OCI-LY3 (cell line): ENCODE data around the gene NPC1.
A peak's percentile ranks its signal among the peaks of the same experiment; 100 is the strongest.

Source experiments
- H2AFZ ChIP-seq: fragments of 200-600, 300-600 bp; shearing (Covaris generic); 2 replicates; pipeline ENCODE4 v1.6.0; 2014; ENCODE audit warnings: antibody characterized with exemption, low read depth, low read length
- H3K27ac ChIP-seq: fragments of 200-600, 300-600 bp; sonication (generic); 2 replicates; pipeline ENCODE4 v1.5.1; 2014; ENCODE audit warnings: mild to moderate bottlenecking, low read length, moderate library complexity, mixed read lengths
- H3K27me3 ChIP-seq: fragments of 200-600, 300-600 bp; sonication (generic); 2 replicates; pipeline ENCODE4 v1.6.1; 2014; ENCODE audit warnings: low read depth, low read length, mixed read lengths
- H3K36me3 ChIP-seq: fragments of 200-600, 300-600 bp; sonication (generic); replicated peaks from 2 replicates; pipeline ENCODE3; 2014; ENCODE audit warnings: low read depth, low read length, mixed read lengths
- H3K4me1 ChIP-seq: fragments of 300-600, 200-600 bp; sonication (generic); 2 replicates; pipeline ENCODE4 v1.6.1; 2014; ENCODE audit warnings: low read length, mixed read lengths
- H3K4me2 ChIP-seq: fragments of 200-600, 300-600 bp; sonication (generic); 2 replicates; pipeline ENCODE4 v1.6.1; 2014; ENCODE audit warnings: low read length, mixed read lengths
- H3K4me3 ChIP-seq: fragments of 300-600, 200-600 bp; sonication (generic); 2 replicates; pipeline ENCODE4 v1.5.1; 2014; ENCODE audit warnings: antibody characterized with exemption, mild to moderate bottlenecking, low read length, moderate library complexity
- H3K79me2 ChIP-seq: fragments of 300-600, 200-600 bp; shearing (Covaris generic); 2 replicates; pipeline ENCODE4 v1.6.1; 2014; ENCODE audit warnings: mild to moderate bottlenecking, low read length, mixed read lengths
- H3K9ac ChIP-seq: fragments of 300-600, 200-600 bp; shearing (Covaris generic); 2 replicates; pipeline ENCODE4 v1.6.0; 2014; ENCODE audit warnings: mild to moderate bottlenecking, low read length, moderate library complexity
- H3K9me3 ChIP-seq: fragments of 200-600, 300-600 bp; shearing (Covaris generic); 2 replicates; pipeline ENCODE4 v1.6.1; 2014; ENCODE audit warnings: low read length, mixed read lengths; ENCODE audit not compliant: insufficient read depth
- H4K20me1 ChIP-seq: fragments of 200-600, 300-600 bp; sonication (generic); 2 replicates; pipeline ENCODE4 v1.6.1; 2016; ENCODE audit warnings: low read length, mixed read lengths; ENCODE audit not compliant: insufficient read depth
- CTCF ChIP-seq: fragments of 200-600, 300-600 bp; sonication (generic); IDR thresholded peaks from 2 replicates; pipeline ENCODE4 v1.5.1; 2014; ENCODE audit warnings: antibody characterized with exemption, low read length, low read depth
- EZH2phosphoT487 ChIP-seq: fragments of 200-600 bp; shearing (Covaris generic); IDR thresholded peaks from 2 replicates; pipeline ENCODE4 v1.6.1; 2018; ENCODE audit warnings: antibody characterized with exemption, mixed run types, low read depth

The NPC1 gene

GRCh38 chr18:23529604-23530003, 56.7 kb downstream of the NPC1 start:
- Histone ChIP-seq H3K79me2 (no peaks in the 10 kb centered on the region), H3K9ac (no peak overlapping the region), H3K27ac (no peak overlapping the region), H3K4me3 (no peak overlapping the region), H2AFZ (no peak overlapping the region), H3K4me1 (no peaks in the 10 kb centered on the region), H3K36me3 (peaks cover 56% of the 10 kb centered on the region), H3K27me3 (no peaks in the 10 kb centered on the region), H3K4me2 (no peak overlapping the region), H3K9me3 (no peaks in the 10 kb centered on the region), H4K20me1 (peaks cover 9% of the 10 kb centered on the region)
- TF ChIP-seq EZH2phosphoT487 (no peak), CTCF (no peak)

DNA sequence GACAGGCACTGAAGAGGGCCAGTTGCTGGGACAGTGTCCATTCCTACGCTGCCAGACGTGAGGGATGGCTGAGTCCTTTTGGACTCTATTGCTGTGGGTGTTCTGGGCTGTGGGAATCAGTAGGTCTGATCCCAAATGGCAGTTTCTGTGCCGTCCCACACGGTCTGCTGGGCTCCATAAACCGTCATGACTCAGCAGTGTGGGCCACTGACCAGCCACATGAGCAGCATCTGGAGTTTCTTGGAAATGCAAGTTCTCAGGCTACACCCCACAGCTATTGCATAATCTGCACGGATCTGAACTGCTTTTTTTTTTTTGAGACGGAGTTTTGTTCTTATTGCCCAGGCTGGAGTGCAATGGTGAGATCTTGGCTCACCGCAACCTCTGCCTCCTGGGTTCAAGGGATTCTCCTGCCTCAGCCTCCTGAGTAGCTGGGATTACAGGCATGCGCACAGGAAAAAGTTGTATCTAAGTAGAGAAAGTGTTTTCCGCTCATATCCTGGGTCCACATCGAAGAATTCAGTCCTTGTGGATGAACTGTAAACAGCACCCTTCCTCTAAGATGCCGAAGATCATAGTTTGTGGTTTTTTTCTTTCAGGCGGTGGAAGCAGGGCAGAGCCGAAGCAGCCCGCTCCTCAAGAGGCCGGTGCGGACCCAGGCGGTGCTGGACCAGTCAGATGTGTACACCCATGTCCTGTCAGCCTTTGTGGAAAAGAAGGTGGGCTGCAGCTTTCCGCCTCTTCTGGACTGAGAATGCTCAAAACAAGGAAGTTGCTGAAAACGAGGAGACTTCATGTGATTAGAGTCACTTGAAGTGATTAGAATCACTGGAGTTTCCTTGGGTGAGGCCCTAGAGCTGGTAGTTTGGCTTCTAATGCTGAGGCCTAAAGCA, 57.5 kb downstream of the NPC1 start:
- H2AFZ ChIP-seq: no peak overlapping the region
- H3K9me3 ChIP-seq: no peaks in the 10 kb centered on the region
- no peaks in the 10 kb centered on the region for H3K79me2 ChIP-seq
- peaks cover 17% of the 10 kb centered on the region for H4K20me1 ChIP-seq
- H3K4me3 ChIP-seq: no peak overlapping the region
- no peak overlapping the region for H3K27ac ChIP-seq
- TF ChIP-seq CTCF: no peak
- no peak for TF ChIP-seq EZH2phosphoT487
- H3K4me1 ChIP-seq: peaks cover 6% of the 10 kb centered on the region
- no peaks in the 10 kb centered on the region for H3K27me3 ChIP-seq
- H3K9ac ChIP-seq: no peak overlapping the region
- peaks cover 56% of the 10 kb centered on the region for H3K36me3 ChIP-seq
- no peak overlapping the region for H3K4me2 ChIP-seq

DNA sequence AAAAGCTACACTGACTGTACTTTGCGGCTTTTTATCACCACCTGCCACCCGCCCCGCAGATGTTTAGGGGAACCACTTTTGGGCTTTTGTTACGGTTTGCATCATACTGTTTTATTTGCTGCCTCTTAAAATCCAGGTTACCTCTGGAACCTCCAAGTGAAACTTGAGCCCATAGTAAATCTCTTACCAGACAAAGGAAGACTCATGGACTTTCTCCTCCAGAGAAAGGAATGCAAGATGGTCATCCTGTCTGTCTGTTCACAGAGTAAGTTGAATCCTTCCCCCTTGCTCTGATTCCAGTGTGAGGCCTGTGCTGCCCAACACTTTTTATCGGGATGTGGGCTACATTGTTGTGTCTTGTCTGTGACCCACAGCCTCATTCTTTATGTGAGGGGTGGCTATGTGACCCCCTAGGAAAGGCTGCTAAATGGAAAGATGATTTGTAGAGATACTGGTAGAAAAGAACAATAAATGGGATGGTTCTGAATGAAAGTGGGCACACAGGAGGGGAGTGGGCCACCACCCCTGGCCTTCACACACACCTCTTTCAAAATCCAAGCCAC, 59.7 kb downstream of the NPC1 start:
- Histone ChIP-seq H3K27ac (no peak overlapping the region), H3K9me3 (no peaks in the 10 kb centered on the region), H4K20me1 (peaks cover 24% of the 10 kb centered on the region), H3K27me3 (no peaks in the 10 kb centered on the region), H3K36me3 (peaks cover 63% of the 10 kb centered on the region), H3K4me1 (peaks cover 15% of the 10 kb centered on the region), H3K4me3 (no peak overlapping the region), H3K4me2 (no peak overlapping the region), H3K9ac (no peak overlapping the region), H2AFZ (no peak overlapping the region), H3K79me2 (no peaks in the 10 kb centered on the region)
- TF ChIP-seq CTCF (no peak), EZH2phosphoT487 (no peak)

DNA sequence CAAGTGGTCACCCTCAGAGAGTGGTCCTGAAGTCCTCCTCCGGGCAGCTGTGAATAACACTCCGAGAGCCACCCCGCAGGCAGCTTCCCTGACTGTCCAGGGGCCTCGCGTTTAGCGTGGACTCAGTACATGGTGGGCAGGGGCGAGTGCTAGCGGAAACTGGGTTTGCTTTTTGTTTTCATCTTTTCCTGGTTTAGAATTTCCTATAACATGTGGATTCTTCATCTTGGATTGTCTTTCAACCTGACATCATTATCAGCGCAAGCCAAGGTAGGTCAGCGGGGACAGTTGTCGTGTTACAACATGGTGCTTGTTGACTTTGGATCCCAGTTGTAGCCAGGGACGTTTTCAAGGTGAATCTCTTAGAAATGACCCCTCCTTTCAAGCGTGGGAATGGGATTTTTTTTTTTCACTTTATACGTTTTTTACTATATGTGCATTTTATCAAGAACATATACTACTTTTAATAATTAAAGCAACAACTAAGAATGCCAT, 62.0 kb downstream of the NPC1 start:
- no peak overlapping the region for H2AFZ ChIP-seq
- no peak overlapping the region for H3K27ac ChIP-seq
- H3K9me3 ChIP-seq: no peaks in the 10 kb centered on the region
- H3K4me2 ChIP-seq: peak overlapping the region; percentile 67
- H3K4me3 ChIP-seq: peak overlapping the region; percentile 7; the same call in 1 of the 2 replicates
- no peak overlapping the region for H3K9ac ChIP-seq
- H3K36me3 ChIP-seq: peaks cover 52% of the 10 kb centered on the region
- H3K79me2 ChIP-seq: no peaks in the 10 kb centered on the region
- no peaks in the 10 kb centered on the region for H3K27me3 ChIP-seq
- H3K4me1 ChIP-seq: peaks cover 15% of the 10 kb centered on the region
- TF ChIP-seq EZH2phosphoT487 (no peak), CTCF (no peak)
- H4K20me1 ChIP-seq: peaks cover 21% of the 10 kb centered on the region
